GM21423 (cell line): ENCODE data around the gene LUZP2.

Source experiments
- ATAC-seq: cut with Tn5 transposase; IDR thresholded peaks from one replicate; pipeline ENCODE4 v1.9.1; 2021; ENCODE audit warnings: mild to moderate bottlenecking, moderate library complexity; ENCODE audit not compliant: unreplicated experiment

The LUZP2 gene

GRCh38 chr11:25057861-25058260 lies 561.0 kb downstream of the LUZP2 start:
- no peak for ATAC-seq

DNA sequence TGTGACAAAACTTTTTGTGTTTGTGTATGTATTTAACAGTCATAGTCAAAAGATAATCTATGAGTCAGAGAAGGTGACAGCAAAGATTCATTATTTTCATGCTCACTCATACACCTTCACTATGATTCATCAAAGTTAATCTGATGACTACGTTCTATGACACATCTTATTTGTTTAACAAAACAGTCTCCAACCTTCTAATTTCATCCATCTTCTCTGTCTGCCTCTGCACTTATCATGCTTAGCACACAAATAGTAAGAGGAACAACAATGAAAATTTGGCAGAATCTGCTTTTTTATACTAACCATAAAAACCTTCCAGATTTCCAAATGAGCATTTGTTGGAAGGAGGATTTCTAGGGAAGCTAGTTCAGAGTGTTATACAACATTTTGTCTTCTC lies 568.9 kb downstream of the LUZP2 start:
- no peak for ATAC-seq

DNA sequence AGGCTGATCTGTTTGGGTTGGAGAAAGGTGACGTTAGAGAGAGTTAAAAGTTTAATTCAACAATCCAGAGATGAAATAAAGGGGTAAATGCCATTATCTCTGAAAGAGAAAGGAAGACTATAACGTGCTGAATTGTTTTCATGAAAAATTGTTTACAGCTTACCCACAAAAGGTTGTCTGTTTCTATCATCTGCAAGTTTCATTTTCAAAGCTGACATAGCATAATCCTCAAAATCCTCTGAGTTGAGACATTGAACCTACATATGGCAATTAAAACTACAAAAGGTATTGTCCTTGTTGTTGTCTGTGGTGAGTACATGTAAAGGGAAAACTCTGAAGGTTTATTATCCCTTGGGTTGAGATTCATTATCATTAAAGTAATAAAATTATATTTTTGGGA lies 569.9 kb downstream of the LUZP2 start:
- ATAC-seq, result no peak

DNA sequence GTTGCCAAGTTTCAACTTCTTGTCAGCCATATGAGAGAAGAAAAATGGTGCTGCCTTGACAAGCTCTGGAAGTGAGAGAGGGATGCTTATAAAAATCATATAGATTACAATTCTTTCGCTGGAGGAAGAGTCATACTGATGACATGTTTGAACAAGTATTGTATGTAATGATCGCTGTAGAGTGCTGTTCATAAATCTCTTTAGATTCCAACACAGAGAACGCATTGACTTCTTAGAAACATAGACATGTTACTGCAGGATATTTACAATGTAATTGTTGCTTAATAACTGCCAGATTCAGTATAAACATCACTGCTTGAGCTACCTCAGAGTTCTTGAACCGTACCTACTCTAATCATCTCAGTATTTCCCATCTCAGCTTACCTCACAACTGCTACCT lies 571.6 kb downstream of the LUZP2 start:
- no peak for ATAC-seq

DNA sequence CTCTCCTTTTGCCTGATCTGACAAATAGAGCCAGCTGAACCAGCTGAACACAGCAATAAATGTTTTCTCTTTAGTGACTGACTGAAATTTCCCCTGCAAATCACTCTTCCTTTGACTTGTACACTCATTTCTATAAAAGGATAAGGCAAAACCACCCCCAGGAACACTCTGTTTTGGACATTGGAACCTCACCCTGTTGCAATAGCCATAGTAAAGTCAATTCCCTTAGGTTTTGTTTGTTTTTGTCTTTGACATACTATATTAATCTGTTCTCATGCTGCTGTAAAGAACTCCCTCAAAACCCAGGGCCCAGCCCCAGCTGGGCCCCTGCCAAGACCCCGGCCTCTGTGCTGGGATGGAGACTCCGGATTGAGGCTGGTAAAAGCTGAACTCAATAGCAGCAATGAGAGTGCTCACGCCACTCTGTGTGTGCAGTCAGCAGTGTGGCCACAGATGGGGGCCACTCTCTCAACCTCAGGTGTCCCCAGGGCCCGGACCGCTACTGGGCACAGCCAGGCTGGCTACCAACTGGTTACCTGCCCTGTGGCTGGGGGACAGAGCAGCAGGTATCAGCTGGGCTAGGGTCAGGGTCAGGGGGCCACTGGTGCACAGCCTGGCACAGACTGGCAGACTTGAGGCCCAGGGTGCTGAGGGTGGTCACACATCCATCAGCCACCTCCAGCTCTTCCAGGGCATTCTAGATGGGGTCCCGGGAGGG lies 597.4 kb downstream of the LUZP2 start:
- ATAC-seq, result no peak

DNA sequence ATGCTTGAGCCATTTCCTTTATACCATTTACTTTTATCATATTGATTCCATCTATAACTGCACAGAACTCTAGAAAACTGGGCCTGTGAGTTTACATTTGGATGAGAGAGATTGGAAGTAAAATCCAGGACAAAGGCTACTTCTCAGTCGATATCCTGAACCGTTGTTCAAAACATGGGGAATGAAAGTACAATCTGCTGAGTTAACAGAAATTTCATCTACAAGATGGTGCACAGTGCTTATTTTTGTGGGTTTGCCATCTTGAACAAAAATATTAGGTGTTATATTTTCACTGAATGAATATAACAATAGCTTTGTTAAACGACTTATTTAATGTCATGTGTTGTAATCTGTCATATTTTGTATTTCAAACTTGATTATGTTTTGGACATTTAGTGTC lies 622.6 kb downstream of the LUZP2 start:
- ATAC-seq, result no peak
